MV-4-11 (cell line): ENCODE measurements around the gene ADGRG3.
A peak's percentile ranks its signal among the peaks of the same experiment; 100 is the strongest.
"Not testable (repeated sequence)": the region's sequence is repeated elsewhere in the genome, so short reads cannot be mapped to it uniquely, and the experiment has no call there.

Source experiments
- DNase-seq: peaks from one replicate; lab custom pipeline; 2025; lab: John Stamatoyannopoulos, UW

ADGRG3 gene

DNA sequence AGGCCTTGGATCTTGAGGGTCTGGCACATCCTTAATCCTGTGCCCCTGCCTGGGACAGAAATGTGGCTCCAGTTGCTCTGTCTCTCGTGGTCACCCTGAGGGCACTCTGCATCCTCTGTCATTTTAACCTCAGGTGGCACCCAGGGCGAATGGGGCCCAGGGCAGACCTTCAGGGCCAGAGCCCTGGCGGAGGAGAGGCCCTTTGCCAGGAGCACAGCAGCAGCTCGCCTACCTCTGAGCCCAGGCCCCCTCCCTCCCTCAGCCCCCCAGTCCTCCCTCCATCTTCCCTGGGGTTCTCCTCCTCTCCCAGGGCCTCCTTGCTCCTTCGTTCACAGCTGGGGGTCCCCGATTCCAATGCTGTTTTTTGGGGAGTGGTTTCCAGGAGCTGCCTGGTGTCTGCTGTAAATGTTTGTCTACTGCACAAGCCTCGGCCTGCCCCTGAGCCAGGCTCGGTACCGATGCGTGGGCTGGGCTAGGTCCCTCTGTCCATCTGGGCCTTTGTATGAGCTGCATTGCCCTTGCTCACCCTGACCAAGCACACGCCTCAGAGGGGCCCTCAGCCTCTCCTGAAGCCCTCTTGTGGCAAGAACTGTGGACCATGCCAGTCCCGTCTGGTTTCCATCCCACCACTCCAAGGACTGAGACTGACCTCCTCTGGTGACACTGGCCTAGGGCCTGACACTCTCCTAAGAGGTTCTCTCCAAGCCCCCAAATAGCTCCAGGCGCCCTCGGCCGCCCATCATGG lies 4.0 kb upstream of the ADGRG3 start:
- no peak for DNase-seq

DNA sequence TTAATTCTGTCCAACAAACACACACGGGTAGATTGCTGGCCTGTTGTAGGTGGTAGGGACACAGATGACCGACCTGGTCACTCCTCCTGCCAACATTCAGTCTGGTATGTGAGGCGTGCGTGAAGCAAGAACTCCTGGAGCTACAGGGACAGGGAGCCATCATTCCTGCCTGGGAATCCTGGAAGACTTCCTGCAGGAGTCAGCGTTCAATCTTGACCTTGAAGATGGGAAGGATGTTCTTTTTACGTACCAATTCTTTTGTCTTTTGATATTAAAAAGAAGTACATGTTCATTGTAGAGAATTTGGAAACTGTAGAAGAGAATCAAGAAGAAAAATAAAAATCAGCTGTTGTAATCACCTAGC lies 3.5 kb upstream of the ADGRG3 start:
- DNase-seq = no peak

DNA sequence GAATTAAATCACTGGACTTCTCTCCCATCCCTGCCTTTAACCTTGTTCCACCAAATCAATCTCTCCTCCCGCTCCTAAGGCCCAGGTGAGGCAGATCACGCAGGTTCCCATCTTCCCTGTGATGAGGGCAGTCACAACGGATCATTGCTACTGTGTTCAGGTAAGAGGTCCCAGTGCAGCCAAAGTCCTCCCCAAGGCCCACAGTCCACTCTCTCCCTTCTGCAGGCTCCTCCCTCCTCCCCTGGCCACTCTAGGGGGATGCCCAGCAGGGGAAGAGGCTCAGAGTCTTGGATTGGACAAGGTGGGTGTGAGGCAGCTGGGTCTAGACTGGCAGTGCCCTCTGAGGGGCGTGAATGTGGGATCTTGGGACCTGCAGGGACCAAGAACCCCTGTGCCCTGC lies 2.6 kb upstream of the ADGRG3 start:
- DNase-seq = no peak

DNA sequence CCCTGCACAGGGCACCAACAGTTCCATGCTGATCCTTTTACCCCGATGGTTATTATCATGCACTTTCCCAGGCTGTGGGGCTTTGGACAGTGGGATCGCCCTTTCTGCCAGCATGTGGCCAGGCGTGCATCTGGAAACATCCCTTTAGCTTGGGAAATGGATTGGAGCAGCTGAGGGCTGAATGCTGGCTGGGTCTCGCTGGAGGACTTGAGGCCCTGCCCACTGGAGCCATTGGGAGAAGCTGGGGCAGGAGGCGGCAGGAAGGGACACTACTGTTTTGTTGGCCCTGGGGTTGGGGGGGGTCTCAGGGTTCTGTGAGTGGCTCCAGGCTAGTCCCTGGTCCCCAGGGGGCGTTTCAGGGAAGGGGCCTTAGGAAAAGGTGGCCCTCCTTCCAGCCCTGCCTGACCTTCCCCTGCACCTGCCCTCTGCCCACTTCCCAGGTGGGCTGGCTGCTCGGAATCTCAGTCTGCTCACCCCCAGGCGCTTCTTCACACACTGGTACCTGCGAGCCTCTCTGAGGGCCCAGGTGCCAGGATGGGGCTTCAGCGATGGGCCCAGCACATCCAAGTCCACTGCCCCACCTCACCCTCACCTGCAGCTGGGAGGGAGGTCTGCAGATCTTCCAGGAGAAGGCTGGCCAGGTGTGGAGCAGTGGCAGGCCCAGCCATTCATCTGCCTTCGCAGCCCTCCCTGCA lies 1.6 kb upstream of the ADGRG3 start:
- no peak for DNase-seq

DNA sequence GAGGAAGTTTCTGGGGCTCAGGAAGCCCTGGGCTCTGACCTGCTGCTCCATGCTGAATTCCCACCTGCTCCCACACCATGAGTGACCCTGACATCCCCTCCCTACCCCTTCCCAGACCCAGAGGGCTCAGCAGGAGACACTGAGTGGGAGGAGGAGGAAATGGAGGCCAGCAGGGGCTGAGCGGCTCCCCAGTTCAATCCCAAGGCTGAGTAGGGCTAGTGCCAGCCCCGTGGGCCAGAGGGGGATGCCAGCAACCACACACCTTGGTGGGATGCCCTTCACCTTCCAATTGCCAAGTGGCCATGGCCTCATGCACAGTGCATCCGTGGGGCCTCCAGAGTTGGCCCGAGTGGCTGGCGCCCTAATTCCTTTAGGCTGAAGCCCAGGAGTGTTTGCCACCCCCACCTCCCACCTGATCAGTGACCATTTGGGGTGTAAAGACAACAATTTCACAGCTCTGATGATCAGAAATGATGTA lies 1.0 kb upstream of the ADGRG3 start:
- DNase-seq = no peak

DNA sequence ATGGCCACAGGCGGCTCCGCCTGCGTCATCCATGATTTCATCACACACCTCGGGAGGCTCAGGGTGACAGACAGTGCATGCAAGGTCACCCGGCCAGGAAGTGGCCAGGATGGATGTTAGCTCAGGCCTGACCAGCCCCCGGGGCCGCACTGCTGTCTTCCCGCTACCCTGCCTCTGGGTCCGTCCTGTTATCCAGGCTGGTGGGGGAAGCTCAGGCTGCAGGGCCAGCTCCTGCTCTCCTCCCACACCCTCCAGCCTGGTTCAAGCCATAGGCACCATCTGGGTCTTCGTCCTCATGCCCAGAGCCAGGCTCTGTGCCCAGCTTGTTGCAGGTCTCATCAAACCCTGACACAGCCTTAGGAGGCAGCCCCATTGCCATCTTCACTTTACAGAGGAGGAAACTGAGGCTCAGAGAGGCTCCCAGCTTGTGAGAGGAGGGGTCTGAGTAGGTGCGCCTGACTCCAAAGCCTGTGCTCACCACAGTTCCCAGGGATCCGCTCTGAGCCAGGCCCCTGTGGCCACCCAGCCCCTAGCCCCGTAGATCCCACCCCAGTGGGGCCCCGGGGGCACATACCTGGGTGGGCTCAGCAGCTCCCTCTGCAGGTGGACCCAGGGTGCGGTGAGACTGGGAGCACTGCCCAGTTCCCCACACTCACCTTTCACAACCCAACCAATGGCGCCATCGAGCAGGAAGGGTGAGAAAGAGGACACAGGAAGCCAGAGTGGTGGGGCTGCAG lies 412 bp upstream of the ADGRG3 start:
- peak; percentile 83 for DNase-seq

DNA sequence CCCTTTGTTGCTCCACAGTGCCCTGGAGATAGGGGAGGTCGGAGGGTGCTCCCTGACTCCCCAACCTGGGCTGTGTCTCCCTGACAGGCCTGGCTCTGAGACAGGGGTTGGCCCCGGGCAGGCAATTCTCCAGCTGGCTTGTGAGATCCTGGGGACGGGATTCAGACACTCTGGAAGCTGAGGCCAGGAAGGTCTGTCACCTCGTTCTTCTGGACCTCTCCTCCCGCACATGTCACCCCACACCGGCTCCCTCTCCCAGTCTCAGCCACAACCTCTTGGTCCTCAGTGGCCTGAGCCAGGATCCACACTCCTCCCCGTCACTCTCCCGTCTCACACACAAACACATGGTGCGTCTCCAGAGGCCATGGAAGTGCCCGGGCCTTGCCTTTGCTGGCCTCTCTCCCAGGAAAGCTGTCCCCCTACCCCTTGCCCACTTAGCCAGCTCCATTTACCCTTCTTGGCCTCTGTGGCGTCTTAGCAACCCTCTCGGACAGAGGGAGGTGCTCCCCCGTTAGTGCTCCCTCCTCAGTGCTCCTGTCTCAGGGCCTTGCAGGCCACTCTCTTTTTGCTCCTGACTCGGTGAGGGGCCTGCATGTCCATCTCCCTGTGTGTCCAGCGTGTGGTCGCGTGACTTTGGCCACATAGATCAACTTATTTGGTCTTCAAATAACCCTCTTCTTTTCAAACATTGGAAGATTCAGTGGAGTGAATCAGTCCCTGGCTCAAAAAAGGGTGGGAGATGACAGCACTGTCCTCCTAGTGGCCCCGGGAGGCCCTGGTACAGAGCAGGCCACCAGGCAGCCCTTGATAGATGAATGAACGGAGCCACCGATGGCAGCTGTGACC lies 747 bp downstream of the ADGRG3 start:
- no peak for DNase-seq

DNA sequence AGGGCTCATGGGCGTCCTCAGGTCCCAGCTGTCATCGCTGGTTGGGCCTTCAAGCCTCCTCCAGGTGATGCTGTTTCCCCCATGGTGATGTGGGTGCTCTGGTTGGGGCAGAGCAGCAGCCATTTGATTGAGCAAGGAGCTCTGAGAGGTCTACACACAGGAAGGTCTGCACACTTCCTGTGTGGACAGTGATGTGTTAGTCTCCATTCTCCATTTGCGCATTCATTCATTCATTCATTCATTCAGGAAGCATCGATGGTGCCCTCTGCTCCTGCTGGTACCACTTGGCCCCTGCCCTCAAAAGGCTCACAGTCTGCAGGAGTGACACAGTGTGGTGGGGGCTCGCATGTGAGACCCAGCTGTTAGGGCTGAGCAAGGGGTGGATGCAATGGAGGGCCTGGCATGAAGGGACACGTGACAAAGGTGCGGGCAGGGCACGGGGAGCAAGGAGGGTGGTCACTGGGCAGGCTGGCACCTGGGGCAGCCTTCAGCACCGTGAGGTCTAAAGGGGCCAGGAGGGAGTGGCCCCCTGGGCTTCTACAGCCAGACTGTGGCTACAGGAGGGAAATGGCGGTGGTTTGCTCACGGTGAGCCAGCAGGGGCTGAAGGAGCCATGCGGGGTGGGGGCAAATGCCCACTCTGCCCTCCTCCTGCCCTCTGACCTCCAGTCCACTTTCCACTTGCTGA lies 1.5 kb downstream of the ADGRG3 start:
- peak; percentile 17 for DNase-seq

DNA sequence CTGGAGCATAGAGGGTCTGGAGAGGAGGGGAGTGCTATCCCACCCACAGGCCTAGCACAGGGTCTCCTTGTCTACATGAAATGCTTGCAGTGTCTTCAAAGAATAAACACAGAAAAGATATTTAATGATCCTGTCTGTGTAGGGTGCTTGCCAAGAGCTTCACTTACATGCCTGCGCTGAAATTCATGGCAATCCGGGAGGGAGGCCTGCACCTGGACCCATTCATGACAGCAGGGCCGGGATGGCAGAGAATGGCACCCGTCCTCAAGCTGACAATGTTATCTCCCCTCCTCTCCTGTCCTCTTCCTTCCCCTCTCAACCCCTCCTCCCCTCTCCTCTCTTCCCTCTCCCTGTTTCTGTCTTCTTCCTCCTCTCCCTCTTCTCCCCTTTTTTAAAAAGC lies 2.1 kb downstream of the ADGRG3 start:
- DNase-seq = no peak

DNA sequence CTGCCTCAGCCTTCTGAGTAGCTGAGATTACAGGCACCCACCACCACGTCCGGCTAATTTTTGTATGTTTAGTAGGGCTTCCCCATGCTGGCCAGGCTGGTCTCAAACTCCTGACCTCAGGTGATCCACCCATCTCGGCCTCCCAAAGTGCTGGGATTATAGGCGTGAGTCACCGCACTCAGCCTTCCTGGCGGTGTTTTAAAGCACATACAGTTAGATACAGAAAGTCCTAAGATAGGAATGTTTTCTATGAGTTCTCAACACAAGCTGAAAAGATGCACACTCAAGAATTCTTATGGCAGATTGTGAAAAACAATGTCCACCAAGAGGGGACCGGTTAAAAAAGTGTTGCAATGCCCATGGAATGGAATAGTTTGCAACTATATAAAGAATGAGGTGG lies 3.3 kb downstream of the ADGRG3 start:
- not testable (repeated sequence) for DNase-seq

DNA sequence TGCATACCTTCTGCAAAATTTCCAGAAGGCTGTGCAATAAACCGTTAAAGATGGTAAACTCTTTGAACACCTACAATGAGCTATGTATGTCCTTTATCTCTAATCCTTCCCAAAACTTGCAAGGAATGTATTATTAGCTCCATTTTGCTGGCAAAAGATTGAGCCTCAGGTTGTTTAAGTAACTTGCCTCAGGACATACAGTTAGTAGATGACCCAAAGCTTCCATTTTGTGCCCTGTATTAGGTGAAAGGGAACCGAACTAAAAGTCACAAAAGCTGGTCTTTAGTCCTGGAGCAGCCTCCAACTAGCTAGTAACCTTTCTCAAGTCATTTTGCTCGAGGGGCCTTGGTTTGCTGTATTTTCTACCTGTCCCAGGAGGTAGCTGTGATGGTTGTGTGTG lies 4.3 kb downstream of the ADGRG3 start:
- DNase-seq = no peak

DNA sequence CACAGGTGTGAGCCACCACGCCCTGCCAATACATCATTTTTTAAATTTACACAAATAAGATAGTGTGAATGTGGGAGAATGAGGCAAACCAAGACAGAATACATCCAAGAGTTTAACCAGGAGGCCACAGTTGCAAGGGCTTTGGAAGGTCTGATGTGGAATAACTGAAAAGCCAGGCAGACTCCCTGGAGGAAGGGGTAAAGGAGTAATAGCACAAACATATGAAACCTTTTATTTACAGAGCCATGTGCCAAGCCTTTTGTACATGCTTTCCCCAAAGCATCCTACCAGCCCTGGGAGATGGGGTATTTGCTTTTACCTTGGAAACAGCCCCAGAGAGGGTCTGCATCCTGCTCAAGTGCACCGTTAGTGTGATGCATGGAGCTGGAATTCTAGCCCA lies 4.7 kb downstream of the ADGRG3 start:
- no peak for DNase-seq

DNA sequence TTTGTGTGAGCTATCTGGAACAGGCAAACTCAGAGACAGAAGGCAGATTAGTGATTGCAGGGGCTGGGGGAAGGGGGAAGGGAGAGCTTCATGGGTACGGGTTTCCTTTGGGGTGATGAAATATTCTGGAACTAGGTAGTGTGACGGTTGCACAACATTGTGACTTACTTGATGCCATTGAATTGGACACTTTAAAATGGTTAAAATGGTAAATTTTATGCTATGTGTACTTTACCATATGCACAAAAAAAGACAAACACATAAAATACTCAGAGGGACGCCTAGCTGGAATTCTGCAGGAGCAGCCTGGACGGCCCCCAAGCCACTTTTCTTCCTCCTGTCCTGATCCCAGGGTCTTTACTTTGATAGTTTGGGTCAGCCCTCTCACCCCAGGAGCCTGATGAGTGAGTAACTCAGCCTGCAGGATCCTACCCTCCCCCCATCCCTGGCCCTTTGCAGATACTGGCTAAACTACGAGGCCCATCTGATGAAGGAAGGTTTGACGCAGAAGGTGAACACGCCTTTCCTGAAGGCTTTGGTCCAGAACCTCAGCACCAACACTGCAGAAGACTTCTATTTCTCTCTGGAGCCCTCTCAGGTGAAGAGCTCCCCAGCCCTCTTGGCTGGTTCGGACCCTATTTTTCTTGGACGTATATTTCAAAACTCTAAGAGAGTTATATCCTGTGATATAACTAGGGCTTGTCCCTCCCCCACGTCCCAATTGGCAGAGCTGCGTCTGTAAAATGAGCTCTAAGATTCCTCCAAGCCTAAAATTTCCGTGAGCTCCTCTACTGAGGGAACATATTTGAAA lies 7.8 kb downstream of the ADGRG3 start:
- peak; percentile 78 for DNase-seq

DNA sequence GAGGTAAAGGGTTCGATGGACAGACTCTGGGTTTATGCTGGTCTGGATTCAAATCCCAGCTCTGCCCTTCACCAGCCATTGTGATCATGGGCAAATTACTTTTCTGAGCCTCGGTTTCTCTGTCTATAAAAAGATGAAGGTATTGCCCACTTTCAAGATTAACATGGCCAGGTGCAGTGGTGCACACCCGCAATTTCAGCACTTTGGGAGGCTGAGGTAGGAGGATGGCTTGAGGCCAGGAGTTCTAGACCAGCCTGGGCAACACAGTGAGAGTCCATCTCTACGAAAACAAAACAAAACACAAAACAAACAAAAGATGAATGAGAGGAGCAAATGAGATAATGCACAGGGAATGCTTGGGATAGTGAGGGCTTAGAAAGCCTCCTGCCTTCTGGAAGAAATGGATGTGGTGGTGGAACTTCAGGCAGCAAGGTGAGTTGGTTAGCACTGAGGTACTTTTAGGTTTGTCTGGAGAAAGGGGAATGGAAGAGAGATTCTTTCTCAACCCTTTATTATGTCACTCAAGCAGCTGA lies 8.5 kb downstream of the ADGRG3 start:
- no peak for DNase-seq

DNA sequence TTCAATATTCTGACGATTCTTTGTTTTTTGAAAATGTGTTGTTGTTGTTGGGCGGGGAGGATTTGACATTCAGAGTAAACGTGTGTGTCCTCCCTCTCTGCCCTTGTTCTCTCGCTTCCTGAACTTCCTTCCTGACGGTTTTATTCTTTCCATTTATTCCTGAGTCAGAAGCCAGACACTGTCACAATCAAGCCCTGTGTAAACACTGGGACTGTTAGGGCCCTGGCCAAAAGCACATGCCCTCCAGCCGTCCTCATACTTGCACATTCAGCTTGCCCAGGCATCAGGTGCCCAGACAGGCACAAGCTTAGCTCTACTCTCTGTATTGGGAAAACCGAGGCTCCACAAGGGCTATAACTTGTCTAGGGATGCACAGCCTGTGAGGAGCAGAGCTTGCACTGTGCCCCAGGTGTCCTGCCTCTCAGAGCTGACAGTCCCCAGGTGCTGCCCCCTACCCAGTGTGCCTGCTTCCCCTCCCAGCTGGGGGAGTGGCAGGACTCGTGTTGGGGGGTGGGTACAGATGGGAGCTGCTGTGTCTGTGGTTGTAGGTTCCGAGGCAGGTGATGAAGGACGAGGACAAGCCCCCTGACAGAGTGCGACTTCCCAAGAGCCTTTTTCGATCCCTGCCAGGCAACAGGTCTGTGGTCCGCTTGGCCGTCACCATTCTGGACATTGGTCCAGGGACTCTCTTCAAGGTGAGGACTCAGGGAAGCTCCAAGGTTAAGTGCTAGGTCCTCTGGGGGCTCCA lies 9.7 kb downstream of the ADGRG3 start:
- no peak for DNase-seq

DNA sequence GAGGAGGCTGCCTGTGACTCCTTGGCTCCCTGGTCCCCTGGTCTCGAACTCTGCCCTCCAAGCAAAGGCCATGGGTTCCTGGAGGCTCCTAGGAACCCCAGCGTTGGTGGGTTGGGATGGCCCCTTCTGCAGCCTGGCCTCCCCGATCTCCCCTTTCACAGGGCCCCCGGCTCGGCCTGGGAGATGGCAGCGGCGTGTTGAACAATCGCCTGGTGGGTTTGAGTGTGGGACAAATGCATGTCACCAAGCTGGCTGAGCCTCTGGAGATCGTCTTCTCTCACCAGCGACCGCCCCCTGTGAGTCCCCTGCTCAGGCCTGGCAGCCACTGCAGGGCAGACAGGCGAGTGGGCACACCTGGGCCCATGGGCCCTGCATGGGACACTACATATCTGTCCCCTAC lies 10.9 kb downstream of the ADGRG3 start:
- DNase-seq = no peak

DNA sequence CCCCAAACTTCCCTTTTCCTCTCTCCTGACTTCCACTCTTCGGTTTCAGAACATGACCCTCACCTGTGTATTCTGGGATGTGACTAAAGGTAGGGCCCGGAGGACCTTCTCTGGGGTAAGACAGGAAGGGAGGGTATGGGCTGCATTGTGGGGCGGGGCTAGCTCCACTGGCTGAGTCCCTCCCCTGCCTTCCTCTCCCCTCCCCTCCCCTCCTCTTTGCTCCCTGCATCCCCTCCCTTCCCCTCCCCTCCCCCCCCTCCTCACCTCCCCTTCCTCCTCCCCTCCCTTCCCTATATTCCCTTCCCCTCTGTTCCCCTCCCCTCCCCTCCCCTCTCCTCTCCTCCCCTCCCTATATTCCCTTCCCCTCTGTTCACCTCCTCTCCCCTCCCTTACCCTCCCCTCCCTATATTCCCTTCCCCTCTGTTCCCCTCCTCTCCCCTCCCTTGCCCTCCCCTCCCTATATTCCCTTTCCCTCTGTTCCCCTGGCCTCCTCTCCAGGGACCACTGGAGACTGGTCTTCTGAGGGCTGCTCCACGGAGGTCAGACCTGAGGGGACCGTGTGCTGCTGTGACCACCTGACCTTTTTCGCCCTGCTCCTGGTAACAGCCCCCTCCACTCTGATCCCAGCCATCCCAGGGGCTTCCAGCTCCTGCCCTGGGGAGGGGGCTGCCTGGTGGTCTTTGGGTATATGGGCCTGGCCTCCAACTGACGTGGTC lies 11.8 kb downstream of the ADGRG3 start:
- no peak for DNase-seq

DNA sequence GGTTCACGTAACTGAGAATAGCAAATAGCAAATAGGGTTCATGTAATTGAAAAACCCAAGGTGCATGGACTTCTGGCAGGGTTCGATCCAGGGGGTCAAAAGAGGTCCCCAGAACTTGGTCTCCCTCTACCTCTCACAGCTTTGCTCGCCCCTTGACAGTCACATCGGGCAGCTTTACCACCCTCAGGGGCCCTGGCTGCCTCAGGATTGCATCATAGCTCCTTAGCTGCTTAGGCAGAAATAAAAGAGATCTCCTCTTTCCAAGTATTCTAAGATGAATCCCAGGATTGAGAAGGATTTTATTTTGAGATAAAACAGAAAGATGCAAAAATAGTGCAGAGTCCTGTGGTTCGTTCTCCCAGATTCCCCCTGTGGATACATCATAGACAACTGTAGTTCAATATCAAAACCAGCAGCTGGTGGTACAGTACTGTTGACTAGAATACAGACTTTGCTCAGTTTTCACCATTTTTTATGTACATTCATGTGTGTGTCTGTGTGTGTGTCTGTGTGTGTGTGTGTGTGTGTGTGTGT lies 12.8 kb downstream of the ADGRG3 start:
- DNase-seq = peak; percentile 38
